Transverse colon (tissue), 4 donors: Measurements from ENCODE around the gene PHF14.

Experiments
- CTCF ChIP-seq, 5 experiments: fragments of 200-600 bp in 3 of 5; fragments of 450-650 bp in 2 of 5; sonication (generic) in 3 of 5; IDR thresholded peaks; 1 replicate in 2 of 5; 2 replicates in 3 of 5; pipeline ENCODE4 v1.5.1; 2016 to 2017; ENCODE audit warnings: antibody characterized with exemption in 5 of 5, inconsistent platforms in 3 of 5, mild to moderate bottlenecking in 2 of 5, moderate library complexity in 1 of 5
- EP300 ChIP-seq: sonication (generic); formaldehyde crosslinking; IDR thresholded peaks from one replicate; pipeline ENCODE4 v1.6.1; 2017; ENCODE audit warnings: antibody characterized with exemption, low read depth
- POLR2A ChIP-seq: fragments of 450-650 bp; IDR thresholded peaks from one replicate; pipeline ENCODE4 v1.6.1; 2016; ENCODE audit warnings: antibody characterized with exemption, mild to moderate bottlenecking, moderate library complexity
- POLR2AphosphoS5 ChIP-seq, 3 donors: sonication (generic); formaldehyde crosslinking; IDR thresholded peaks; one replicate each; pipeline ENCODE4 v1.6.1; 2016; ENCODE audit warnings: antibody characterized with exemption in 3 of 3

DNA sequence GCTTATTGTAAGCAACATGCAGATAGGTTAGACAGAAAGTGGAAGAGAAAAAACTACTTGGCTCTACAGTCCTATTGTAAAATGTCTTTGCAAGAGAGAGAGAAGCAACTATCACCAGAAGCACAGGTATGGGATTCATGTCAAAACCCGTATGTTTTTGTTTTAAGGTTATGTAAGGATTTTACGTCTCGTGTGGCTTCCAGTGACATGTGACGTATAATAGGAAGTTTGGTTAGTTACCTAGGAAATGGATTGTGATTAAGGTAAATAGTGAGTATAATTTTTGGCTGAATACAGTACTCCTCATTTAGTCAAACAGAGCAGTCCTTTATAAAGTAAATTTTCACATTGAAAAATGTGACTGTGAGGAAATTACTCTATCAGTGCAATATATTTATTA lies 62.0 kb downstream of the PHF14 start:
- TF ChIP-seq POLR2A (no peak), CTCF (IDR thresholded peaks at IDR 0.05) (no peak), EP300 (no peak), POLR2AphosphoS5 (IDR thresholded peaks at IDR 0.05) (no peak)
